Body of pancreas (tissue), 4 donors: ENCODE results near the gene LIG4.

ENCODE experiments used
- POLR2A ChIP-seq, 3 donors: fragments of 450-650 bp; IDR thresholded peaks; one replicate each; pipeline ENCODE4 v1.6.1; 2016; ENCODE audit warnings: antibody characterized with exemption in 3 of 3, mild to moderate bottlenecking in 2 of 3
- TF ChIP-seq, protein P1 (sequence below), 7 experiments: fragments of 450-650 bp in 4 of 7; fragments of 200-600 bp in 3 of 7; sonication (generic) in 3 of 7; IDR thresholded peaks; one replicate each; pipeline ENCODE4 v1.5.1; 2016 to 2019; ENCODE audit warnings: antibody characterized with exemption in 7 of 7

DNA sequence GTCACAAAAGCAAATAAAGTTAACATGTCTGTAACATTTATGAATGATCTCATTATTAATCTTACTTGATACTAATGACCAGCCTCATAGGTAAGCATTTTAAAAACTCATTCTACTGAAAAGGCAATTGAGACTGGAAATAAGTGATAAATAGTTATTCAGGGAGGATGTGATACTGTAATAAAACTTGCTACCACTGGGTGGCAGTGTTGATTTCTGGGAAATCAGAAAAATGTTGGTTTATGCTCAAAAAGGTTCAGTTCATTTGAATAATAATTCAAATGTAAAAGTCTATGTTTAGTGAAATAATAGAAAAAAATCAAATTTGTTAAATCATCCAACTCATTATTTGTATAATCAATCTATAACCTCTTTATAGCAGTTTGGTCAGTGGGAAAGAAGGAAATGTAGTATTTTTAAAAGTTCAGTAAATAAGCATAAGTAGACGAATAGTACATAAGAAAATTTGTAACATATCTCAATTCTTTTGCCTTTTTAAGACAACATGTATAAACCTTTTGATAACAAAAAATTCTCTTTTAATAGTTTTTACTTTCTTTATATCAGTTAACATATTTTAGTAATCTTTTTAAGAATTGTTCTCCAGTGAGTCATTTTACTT is 12.4 kb upstream of the LIG4 start:
- TF ChIP-seq, protein P1, sequence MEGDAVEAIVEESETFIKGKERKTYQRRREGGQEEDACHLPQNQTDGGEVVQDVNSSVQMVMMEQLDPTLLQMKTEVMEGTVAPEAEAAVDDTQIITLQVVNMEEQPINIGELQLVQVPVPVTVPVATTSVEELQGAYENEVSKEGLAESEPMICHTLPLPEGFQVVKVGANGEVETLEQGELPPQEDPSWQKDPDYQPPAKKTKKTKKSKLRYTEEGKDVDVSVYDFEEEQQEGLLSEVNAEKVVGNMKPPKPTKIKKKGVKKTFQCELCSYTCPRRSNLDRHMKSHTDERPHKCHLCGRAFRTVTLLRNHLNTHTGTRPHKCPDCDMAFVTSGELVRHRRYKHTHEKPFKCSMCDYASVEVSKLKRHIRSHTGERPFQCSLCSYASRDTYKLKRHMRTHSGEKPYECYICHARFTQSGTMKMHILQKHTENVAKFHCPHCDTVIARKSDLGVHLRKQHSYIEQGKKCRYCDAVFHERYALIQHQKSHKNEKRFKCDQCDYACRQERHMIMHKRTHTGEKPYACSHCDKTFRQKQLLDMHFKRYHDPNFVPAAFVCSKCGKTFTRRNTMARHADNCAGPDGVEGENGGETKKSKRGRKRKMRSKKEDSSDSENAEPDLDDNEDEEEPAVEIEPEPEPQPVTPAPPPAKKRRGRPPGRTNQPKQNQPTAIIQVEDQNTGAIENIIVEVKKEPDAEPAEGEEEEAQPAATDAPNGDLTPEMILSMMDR (IDR thresholded peaks at IDR 0.05) = peak; percentile 56 to 88 (median 68)
- no peak for TF ChIP-seq POLR2A (IDR thresholded peaks at IDR 0.05)
